ENCODE results near the gene ATAD2B.
"Not testable (repeated sequence)": the region's sequence is repeated elsewhere in the genome, so short reads cannot be mapped to it uniquely, and the experiment has no call there.

The ATAD2B gene

DNA sequence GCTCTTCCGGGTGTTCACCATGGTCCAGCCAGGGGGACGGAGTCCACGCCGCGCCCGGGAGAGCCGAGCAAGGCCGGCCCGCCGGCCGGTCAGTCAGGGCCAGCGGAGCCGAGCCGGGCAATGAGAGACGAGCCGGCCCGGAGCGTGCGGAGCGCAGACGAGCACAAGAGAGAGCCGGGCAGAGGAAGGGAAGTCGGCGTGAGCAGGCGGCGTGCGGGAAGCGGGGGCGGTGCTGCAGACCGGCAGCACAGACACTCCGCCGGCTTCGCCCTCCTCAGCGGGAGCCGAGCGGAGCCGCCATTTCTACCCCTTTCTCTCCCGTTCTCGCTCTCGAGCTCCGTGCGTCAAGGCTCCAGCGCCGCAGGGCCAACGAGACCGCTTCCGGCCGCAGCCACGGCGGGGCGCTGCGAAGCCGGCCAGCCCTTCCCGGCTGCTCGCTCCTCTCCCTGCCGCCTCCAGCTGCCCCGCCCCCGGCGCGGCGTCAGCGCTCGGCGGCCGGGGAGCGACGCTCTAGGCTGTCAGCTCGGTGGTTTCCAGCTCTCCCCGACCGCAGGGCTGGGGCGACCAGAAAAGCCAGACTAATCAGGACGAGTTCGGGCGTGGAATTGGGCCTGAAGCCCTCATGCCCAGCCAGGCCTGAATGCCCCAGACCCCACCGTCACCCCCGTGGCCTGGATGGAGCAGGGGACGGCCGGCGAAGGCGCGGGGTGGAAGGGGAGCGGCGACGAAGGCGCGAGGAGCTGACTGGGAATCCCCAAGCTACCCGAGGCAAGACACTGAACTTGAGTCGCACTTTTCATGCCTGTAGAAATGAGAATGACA lies at the start of gene ATAD2B:
Gene ATAD2B, minus strand, starts transcription at position 374 of the 822 bp plus-strand sequence. Its CDS starts 353 bp downstream, at position 21.
- peak; percentile 89 for DNase-seq

DNA sequence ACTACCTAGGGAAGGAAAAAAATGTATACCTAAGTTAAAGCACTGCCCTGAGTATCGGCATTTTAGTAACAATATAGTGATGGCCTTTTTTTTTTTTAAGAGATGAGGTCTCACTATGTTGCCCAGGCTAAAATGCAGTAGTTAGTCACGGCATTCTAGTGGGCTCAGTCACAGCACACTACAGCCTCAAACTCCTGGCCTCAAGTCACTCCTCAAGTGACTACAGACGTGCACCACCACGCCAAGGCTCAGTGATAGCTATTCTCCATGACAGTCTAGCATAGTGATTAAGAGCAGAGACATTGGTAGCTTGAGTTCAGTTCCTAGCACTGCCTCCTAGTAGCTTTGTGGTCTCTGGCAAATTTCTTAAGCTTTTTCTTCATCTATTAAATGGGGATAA lies 40.9 kb upstream of the ATAD2B start:
- DNase-seq: no peak

DNA sequence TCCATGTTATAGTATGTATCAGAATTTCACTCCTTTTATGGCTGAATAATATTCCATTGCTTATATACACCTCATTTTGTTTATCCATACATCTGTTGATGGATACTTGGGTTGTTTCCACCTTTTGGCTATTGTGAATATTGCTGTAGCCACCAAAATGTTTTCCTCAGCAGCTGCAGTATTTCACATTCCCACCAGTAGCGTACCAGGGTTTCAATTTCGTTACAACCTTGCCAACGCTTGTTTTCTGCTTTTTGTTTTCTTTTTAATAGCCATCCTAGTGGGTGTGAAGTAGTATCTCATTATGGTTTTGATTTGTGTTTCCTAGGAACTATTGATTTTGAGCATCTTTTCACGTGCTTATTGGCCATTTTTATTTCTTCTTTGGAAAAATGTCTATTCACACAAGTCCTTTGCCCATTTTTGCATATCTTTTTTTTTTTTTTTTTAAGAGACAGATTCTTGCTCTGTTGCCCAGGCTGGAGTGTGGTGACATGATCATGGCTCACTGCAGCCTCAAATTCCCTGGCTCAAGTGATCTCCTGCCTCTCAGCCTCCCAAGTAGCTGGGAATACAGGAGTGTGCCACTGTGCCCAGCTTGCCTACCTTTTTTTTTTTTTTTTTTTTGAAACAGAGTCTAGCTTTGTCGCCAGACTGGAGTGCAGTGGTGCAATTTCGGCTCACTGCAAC lies 27.5 kb upstream of the ATAD2B start:
- no peak for DNase-seq

DNA sequence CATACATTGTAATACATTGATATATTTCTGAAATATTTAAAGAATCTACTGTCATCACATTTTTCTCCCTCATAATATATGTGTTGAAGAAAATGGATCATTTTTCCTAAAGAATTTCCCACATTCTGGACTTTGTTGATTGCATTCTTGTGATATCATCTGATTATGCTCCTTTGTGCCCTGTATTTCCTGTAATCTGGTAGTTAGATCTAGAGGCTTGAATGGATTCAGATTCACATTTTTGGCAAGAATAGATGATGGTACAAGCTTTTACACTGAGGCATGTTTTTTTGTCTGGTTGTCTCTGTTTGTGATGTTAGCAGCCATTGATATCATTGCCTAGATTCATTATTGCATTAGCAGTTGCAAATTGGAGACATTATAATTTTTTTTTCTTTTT lies 26.7 kb upstream of the ATAD2B start:
- no peak for DNase-seq

DNA sequence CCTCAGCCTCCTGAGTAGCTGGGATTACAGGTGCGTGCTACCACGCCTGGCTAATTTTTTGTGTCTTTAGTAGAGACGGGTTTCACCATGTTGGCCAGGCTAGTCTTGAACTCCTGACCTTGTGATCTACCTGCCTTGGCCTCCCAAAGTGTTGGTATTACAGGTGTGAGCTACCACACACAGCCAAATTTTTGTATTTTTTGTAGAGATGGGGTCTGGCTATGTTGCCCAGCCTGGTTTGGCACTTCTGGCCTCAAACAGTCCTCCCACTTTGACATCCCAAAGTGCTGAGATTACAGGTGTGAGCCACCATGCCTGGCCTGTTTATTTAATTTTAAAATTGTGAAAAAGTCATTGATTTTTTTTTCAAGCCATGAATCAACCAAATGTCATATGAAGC lies 25.6 kb upstream of the ATAD2B start:
- not testable (repeated sequence) for DNase-seq

DNA sequence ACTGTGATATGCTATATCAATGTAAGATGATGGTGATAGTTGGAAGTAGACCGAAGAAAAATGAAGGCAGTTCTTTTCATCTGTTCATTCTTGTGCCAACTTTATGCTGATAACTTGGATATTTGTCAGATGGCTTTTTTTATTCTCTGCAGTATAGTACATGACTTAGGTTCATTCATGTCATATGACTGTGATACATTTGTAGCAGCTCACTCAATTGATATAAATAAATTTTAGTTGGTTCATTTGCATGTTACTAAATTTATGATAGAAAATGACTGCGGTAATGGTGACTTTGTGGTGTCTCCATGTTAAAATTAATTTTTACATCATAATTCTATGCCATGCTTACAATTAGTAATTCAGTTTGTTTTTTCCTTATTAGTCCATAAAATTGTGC lies 20.4 kb upstream of the ATAD2B start:
- no peak for DNase-seq

DNA sequence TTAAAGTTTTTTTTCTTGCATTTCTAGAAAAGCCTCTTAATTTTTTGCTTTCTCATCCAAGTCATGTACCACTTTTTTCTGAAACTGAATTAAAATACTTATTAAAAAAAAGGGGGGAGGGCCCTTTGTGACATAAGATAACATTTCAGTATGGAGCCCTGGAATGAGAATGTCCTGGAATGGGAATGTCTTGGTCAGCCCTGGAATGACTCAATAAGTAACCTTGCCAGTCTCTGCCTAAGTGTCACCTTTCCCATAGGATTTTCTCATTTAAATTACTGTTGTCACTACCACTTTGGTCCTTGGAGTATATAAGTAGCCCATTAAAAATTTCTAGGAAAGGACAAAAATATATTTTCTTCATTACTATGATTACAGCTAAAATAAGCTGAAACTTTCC lies 18.1 kb upstream of the ATAD2B start:
- no peak for DNase-seq

DNA sequence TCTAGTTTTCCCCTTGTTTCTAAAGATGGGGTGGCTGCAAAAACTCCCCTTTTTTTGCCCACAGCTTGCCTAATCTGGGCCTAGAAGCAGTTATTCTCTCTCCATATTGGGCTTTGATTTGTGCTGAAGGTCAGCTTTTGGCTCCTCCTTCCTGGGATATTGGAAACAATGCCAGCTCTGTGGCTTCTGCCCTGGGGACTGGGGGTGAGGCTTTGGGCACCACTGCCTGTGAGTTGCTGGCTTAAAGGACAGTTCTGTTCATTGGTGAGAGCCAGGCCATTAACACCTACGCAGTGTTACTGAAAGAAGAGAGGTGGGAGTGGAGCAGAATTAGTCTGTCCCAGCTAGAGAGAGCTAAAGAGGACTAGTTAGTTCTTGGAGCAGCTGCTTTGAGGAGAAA lies 17.6 kb upstream of the ATAD2B start:
- no peak for DNase-seq

DNA sequence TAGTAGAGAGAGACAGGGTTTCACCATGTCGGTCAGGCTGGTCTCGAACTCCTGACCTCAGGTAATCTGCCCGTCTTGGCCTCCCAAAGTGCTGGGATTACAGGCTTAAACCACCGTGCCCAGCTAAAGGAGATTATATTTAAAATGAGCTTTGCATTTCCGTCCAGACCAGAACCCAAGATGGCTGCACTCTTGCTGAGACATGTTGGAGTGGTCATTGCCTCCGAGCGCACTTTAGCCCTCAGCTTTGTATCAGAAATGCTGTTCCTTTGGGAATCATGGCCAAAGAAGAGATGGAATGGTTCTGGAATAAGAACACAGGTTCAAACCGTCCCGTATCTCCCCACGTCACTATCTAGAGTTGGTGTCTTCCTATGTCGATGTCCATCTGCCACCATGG lies 16.7 kb upstream of the ATAD2B start:
- no peak for DNase-seq

DNA sequence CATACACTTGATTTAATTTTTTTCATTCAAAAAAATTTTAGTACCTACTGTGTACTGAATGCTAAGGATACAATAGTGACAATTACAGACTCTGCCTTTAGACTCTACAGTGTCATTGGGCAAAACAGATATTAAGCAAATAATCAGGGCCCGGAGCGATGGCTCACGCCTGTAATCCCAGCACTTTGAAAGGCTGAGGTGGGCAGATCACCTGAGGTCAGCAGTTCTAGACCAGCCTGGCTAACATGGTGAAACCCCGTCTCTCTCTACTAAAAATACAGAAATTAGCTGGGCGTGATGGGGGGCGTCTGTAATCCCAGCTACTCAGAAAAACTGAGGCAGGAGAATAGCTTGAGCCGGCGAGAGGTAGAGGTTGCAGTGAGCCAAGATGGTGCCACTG lies 14.7 kb upstream of the ATAD2B start:
- no peak for DNase-seq

DNA sequence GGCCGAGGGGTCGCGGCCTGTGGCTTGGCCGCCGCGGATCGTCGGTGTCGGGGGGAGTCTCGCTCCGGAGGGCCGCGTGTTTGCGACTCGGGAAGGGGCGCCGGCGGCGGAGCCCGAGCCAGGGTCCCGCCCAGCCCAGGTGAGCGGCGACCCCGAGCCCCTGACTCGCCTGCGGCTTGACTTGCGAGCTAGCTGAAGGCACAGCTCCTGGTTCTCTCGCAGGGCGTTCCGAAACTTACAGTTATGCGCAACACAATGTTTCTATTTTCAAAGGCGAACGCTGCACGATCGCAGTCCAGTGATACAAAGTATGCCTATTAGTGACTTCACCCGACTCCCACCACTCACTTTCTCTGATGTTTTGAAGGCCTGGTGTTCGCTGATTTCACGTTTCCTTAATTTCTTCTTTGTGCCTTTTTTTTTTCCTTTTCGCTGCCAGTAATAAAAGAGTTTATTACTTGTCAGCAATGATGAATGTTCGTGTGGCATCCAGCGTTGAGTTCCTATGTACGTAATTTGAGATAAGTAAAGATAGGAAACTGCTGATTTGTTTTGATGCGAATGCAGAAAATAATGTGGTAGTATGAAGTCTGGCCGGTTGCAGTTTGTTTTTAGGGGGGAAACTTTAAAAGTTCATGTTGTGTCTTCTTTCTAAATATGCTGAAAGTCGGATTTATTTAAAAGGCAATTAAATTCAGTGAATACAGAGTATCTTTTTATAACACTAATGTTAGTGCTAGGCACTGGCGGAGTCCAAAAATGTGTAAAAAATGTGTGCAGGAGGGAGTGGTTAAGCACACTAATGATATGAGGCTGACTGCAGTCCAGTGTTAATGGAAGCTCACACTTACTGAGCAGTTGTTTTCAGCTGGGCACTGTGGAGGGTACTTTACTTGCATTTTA lies 14.0 kb upstream of the ATAD2B start:
- peak; percentile 38 for DNase-seq

DNA sequence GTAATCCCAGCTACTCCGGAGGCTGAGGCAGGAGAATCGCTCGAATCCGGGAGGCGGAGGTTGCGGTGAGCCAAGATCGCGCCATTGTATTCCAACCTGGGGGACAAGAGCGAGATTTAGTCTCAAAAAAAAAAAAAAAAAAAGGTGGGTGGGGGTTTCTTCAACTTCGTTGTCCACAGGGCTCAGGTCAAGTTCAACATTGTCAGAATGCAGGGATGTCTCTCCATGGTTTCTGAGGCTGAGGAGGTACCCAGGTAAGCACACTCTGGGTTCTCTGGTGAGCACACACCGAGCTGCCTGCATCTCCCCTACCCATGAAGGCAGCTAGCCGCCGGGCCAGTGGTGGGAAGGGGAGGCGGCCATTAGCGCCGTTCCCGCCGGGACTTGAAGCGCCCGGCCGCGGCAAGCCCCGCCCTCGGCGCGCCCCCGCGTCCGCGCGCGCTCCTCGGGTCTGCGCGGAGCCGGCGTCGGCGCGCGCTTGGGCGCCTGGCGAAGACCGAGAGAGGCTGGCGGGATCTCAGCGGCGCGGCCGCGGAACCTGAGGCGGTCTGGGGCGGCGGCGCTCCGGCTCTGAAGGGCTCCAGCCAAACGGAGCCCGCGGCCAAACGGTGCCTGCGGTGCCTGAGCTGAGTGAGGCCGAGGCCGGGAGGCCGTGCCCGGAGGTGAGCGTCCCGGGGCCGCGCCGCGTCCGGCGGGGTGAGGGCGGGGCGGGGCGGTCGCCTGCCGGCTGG lies 13.2 kb upstream of the ATAD2B start, which contains the start of gene UBXN2A:
Gene UBXN2A, plus strand, starts transcription at position 477 of the 731 bp plus-strand sequence. CDS start 17,852 bp downstream, outside the sequence.
- peak; percentile 68 for DNase-seq

DNA sequence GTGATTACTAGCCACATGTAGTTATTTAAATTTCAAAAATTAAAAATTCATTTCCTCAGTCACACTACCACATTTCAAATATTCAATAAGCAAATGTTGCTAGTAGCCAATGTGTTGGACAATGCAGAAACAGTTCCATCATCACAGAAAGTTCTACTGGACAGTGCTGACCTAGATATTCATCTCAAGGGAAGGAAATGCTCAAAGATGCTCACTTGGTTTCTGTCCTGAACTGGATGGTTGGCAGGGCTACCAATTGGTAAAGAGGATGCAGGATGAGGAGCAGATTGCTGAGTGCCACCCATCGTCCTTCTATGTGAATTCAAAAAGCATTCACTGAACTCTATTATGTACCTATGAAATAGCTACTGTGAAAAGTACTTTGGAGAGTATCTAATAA lies 7.3 kb upstream of the ATAD2B start:
- no peak for DNase-seq

DNA sequence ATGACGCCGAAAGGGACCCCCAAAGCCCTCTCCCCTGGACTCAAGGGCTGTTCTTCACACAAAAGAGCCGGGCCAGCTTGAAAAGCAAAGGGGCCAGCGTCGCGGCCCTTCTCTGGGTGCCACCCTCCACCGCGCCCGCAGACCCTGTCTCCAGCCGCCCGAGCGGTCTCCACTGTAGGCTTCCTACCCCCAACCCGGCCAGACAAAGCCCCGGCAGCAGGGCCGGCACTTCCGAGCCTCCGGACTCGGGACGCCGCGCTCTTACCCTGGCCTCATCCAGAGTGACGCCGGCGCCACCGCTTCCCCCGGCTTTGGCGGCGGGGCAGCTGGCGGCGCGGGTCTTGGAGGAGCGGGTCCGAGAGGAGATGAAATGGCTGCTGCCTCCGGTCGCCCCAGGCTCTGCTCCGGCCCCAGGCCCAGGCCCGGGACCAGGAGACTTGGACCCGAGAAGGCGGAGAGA lies 603 bp downstream of the ATAD2B start:
- peak; percentile 34 for DNase-seq

DNA sequence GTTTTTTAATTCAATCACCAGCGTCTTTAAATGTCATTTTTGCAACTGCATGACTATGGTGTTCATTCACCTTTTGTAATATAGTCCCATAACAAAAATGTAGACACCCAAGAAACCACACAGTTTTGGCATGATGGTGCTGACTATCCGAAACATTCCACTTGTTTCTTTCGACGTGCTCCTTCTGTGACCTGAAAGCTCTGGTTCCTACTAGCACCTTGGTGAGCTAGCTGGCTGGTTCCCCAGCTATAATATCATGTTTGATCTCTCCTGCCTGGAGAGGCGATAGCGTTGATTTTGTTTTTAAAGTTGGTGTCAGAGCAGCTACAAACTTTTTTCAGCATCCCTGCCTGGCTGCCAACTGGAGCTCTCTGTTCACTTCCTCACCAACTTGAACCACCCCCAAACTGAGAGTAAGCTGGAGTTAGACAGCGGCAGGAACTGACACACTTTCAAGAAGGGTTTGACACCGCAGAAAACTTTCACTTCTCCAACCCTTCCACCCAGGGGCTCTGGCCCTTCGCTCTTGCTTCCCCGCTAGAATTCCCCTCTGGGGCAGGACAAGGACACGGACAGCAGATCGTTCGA lies 1.1 kb downstream of the ATAD2B start:
- peak; percentile 47 for DNase-seq

DNA sequence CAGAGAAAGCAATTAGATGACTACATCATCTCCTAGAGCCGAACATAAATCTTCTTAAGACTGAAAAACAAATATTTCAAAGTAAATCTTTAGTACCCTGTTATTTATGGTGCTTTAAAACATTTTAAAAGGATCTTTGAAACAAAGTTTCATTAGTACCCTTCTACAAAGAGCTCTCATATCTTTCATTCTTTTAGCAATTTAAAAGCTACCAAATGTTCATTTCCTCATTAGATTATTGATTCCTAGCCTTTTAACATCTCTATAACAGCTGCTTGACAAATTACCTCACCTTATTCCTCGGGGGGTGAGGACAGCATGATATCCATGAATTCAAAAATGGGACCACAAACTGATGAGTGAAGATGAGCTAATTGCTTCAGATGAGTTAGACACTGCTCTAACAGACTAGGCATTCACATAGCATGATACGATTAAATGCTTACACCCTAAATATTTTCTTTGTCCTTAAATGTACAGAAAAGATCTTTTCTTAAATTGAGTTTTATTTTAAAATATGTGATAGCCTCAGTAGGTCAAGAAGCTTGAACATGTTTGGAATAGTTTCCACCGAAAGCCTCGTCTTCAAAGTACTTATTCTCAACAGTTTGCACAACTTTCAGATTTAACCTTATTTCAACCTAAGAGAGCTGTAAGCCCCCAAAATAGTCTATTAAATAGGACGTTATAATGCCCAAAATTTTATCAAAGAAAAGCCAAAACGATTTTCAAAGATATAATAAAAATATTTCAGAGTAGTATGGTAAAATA lies 2.1 kb downstream of the ATAD2B start:
- DNase-seq: no peak

DNA sequence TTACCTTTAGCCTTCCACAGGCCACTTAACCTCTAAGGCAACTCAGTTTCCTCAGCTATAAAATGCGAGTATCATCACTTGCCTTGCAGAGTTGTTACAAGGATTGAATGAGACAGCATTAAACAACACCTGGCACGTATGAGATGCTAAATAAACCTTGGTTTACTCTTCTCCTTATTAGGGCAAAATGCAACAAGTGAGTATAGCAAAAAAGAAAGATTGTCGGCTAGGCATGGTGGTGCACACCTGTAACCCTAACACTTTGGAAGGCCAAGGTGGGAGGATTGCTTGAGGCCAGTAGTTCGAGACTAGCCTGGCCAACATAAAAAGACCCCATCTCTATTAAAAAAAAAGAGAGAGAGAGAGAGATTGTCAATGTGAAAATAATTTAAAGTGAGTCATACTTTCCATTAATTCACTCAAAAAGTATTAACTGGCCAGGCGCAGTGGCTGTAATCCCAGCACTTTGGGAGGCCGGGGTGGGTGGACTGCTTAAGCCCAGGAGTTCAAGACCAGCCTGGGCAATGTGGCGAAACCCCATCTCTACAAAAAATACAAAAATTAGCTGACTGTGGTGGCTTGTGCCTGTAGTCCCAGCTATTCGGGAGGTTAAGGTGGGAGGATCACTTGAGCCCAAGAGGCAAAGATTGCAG lies 8.0 kb downstream of the ATAD2B start:
- DNase-seq: no peak

DNA sequence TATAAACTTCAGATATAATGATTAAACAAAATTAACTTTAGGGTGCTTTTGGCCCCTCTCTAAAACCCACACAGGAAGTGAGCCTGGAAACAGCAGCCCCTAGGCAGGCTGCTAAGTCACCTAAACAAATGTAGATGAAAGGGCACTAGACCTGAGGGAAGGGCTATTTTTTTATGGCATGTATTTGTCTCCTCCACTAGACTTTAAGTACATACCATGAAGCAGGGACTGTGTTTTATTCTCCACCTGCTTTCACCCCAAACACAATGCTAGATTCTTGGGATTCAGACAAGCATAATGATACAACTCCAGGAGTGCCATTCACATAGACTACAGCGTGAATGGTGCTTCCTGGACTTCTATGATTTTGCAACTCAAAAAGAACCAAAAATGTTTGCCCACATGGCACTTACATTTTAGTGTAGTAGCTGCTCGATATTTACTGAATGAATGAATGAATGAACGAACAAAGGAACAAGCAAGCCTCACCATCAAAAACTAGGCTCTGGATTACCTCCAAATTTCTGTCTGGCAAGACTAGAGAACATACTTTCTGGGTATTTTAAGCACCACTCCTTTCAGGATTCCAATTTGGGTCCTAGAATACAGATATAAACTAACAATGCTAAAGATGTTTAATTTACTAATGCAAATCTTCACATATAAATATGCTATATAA lies 10.1 kb downstream of the ATAD2B start:
- no peak for DNase-seq

DNA sequence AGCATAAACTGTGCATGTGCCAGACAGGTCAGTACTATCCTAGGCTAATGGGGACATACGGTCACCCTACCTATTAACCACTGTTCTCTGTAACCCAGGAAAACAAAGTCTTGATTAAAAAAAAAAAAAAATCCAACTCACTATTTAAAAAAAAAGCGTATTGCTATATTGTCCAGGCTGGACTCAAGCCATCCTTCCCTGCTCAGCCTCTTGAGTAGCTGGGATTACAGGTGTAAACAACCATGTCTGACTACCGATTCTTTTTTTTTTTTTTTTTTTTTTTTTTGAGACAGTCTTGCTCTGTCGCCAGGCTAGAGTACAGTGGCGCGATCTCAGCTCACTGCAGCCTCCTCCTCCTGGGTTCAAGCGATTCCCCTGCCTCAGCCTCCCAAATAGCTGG lies 11.6 kb downstream of the ATAD2B start:
- DNase-seq: no peak

DNA sequence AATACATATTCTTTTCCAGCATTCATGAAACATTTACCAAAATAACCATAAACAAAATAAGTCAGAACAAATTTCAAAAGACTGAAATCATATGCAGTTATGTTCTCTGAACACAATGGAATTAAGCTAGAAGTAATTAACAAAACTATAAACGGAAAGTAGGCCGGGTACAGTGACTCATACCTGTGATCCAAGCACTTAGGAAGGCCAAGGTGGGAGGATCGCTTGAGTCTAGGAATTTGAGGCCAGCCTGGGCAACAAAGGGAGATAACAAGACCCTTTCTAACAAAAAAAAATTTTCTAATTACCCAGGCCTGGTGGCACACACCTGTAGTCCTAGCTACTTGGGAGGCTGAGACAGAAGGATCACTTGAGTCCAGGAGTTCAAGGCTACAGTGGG lies 14.9 kb downstream of the ATAD2B start:
- no peak for DNase-seq
